ENCODE results near the gene TOP3A.

DNA sequence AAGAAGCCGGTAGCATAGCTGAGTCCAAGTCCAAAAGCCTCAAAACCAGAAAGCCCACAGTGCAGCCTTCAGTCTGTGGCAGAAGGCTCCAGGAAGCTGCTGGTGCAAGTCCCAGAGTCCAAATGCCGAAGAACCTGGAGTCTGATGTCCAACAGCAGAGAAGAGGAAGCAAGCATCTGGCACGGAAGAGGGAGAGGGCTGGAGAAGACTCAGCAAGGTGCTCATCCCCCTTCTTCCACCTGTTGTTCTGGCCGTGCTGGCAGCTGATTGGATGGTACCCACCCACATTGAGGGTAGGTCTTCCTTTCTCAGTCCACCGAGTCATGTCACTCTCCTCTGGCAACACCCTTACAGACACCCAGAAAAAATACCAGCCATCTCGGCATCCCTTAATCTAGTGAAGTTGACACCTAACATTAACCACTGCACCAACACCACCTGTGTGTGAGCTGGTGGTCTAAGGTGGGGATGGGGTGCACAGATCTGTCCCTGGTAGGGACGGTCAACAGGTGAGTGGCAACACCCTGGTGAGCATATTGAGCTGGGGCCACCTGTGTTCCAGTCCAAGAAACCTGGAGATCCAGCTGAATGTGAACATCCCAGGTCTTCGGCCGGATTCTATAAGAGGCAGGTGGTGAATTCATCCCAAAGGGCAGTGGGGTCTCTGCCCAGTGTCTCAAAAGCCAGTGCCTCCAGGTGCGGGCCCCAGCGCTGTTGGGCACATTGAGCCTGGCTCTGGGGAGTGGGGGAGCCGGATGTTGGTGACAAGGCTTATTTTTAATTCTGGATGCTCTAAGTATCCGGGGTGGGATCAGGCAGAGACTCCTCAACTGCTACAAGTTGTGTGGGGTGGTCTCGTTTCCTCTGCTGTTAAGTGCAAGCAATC lies 44.5 kb downstream of the TOP3A start:
- TF ChIP-seq, protein P1, sequence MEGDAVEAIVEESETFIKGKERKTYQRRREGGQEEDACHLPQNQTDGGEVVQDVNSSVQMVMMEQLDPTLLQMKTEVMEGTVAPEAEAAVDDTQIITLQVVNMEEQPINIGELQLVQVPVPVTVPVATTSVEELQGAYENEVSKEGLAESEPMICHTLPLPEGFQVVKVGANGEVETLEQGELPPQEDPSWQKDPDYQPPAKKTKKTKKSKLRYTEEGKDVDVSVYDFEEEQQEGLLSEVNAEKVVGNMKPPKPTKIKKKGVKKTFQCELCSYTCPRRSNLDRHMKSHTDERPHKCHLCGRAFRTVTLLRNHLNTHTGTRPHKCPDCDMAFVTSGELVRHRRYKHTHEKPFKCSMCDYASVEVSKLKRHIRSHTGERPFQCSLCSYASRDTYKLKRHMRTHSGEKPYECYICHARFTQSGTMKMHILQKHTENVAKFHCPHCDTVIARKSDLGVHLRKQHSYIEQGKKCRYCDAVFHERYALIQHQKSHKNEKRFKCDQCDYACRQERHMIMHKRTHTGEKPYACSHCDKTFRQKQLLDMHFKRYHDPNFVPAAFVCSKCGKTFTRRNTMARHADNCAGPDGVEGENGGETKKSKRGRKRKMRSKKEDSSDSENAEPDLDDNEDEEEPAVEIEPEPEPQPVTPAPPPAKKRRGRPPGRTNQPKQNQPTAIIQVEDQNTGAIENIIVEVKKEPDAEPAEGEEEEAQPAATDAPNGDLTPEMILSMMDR (IDR thresholded peaks at IDR 0.05): no peak
- TF ChIP-seq EZH2 (IDR thresholded peaks at IDR 0.05): no peak
